GM04503 (cell line): Measurements from ENCODE around the gene MST1R.

Experiments
- DNase-seq: peaks from one replicate; pipeline ENCODE4 v3.0.0-alpha.2; 2012; ENCODE audit warnings: low read depth

Gene MST1R

GRCh38 chr3:49876567-49876966 is 27.1 kb downstream of the MST1R start:
- no peak for DNase-seq

- no peak for DNase-seq
Observed at GRCh38 chr3:49873623-49874022, 30.1 kb downstream of the MST1R start.

GRCh38 chr3:49872801-49873281 is 30.8 kb downstream of the MST1R start:
- DNase-seq, result no peak

DNA sequence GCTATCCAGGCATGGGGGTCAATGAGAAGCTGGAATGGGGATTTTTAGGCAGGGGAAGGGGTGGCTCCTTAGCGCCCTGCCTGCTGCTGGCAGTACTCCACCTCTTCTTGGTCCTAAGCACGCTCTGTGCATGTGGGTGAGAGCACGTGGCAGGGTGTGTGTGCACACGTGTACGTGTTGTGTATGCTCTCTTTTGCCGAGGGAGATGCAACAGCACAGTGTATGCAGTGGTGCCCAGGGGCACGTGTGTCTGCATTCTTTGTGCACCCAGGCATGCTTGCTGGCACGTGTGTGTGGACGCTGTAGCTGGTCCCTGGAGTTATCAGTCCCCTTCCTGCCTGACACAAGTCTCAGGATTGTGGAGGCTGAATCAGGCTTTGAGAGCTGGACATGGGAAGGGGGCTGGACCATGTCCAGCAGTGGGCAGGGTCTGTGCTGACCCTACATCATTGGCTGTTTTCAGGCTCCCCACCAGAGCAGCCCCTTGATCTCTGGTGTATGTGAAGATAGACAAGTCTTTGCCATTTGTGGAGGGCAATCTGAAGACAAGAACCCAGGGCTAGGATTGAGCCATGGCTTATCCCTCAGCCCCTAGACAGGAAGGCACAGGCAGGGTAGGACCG is 32.0 kb downstream of the MST1R start:
- DNase-seq, result no peak

- no peak for DNase-seq
Observed at GRCh38 chr3:49869525-49870126, 34.0 kb downstream of the MST1R start, which contains the start of gene CAMKV. TSS of gene CAMKV (minus strand) at chr3:49869906. CDS start at chr3:49862388, 7,518 bp downstream.

GRCh38 chr3:49868862-49869466 is 34.7 kb downstream of the MST1R start:
- DNase-seq, result no peak

GRCh38 chr3:49867871-49868321 is 35.8 kb downstream of the MST1R start:
- DNase-seq, result no peak

- DNase-seq, result no peak
Observed at GRCh38 chr3:49867400-49867799, 36.3 kb downstream of the MST1R start.

- no peak for DNase-seq
Observed at GRCh38 chr3:49865198-49865784, 38.4 kb downstream of the MST1R start.

DNA sequence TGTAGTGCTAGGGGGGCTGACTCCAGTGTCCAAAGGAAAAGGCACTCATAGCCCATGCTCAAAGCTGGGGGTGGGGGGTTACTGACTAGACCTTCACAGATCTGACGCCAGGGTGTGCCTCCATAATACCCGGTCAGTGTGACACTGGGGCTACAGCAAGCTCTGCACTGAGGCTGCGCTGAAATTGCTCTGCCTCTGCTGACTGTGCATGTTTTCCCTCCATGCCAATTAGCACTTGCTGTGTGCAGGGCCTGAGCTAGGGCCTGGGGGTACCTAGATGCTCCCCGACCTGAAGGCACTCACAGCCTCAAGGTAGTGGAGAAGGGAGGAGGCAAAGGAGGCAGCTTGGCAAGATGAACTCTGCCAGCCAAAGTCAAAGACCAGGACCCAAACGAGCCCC is 39.2 kb downstream of the MST1R start:
- no peak for DNase-seq

GRCh38 chr3:49859576-49860305 is 43.9 kb downstream of the MST1R start:
- no peak for DNase-seq

GRCh38 chr3:49856181-49857005 is 47.3 kb downstream of the MST1R start, which contains the start of gene TRAIP:
TSS of gene TRAIP (minus strand) at chr3:49856564. CDS start at chr3:49856453, 111 bp downstream.
- peak; percentile 48 for DNase-seq

DNA sequence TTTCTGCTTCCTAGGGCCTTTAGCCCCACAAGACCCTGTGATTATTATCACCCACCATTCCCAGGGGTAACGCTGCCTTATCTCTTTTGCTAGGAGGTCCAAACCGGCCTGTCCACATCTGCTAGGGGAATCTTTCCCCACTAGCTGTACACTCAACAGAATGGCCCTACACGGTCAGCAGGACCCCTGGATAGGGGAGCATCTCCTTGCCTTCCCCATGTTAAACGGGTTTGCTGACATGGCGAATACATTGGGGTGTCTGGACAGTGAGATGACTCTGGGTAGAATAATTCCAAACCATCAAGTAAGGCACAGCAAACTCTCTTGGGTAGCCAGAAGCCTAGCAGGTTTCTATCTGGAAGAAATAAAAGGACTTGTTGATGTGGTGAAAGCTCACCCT is 48.0 kb downstream of the MST1R start:
- no peak for DNase-seq

DNA sequence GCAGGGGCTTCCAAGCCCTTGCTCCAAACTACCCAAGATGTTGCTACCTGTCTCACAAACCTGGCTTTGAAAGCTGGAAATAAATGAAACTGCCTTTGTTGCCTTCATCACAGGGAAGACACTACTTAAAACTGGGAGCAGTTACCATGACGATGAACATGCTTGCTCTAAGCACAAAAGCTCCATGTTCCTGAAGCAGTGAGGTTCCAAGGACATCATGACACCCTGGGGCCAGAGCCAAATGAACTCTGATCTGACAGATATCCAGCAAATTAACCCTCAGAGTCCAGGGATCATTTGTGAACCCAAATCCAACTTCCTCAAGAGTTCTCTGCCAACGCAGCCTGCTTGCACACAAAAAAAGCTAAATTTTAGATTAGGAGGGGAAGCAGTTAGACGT is 58.0 kb downstream of the MST1R start:
- no peak for DNase-seq

DNA sequence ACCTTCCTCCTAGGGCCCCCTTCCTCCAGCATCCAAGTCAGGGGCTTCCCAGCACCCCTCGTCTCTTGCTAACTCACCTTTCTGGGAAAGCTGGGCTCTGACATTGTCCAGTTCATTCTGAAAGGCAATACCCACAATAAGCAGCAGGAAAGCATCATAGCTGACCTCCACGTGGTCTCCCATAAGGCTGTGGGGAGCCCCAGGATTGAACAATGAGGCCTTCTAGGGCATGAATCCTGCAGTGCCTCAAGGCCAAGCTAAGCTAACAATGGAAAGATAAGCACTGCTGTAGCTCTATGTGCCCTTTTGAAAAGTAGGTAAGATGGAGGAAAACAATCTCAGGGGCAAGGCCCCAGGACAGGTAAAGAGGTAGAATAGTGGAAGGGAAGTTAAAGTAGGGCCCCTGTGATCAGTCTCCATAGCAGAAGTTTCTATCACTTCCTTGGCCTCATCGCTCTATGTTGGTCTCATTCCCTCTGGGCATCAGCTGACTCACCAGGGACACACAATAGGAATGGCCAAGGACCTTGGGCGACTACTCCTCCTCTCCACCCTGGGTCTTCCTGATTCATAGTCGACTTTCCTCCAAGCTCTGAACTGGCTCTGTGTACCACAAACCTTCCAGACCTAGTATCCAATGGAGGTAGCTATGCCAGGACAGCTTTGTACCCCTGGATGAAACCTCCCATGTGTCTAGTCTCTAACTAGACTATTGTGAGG is 59.0 kb downstream of the MST1R start:
- no peak for DNase-seq

DNA sequence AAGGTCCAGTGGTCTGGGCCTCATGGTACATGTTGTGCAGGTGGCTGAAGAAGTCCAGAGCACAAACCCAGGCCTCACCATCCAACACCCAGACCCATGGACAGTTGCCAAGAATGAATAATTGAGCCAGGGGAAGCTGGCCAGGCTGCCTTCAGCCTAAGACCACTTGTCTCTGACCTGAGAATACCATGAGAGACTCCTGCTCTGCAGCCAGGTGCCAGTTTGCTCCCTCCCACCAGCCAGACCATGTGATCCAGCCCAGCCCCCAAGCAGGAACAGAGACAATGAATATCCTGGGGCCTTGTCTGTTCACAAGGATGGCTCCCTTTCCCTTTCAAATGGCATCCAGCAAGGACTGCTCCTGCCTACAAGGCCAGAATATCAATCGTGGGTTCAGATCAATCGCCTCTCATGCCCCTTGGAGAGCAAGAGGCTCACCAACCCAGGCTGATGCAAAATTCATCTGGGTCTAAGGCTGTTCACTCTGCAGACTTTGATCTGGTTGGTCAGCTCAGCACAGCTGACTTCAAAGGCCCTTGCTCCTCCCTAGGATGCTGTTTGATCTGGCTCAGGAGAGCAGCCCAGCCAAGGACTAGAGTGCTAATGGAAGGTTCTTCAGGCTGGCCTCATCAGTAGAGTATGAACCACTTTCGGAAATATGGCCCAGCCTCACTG is 60.7 kb downstream of the MST1R start:
- no peak for DNase-seq

DNA sequence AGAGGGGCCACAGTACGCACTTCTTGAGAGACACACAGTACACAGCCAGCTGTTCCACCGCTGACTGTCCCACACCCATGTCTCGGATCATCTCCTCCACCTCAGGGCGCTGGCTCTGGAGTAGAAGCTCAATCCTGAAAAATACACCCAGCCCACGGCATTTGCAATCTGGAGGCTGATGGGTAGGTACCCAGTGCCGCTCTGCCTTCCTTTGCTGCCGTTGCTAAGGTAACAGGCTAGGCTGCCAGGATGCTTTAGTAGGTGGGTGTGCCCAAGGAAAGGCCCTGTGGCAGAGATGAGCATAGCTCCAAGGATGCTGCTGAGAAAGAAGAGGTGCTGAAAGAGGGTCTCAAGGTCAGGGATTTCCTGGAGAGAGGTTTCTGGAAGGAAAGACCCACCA is 61.9 kb downstream of the MST1R start:
- no peak for DNase-seq

DNA sequence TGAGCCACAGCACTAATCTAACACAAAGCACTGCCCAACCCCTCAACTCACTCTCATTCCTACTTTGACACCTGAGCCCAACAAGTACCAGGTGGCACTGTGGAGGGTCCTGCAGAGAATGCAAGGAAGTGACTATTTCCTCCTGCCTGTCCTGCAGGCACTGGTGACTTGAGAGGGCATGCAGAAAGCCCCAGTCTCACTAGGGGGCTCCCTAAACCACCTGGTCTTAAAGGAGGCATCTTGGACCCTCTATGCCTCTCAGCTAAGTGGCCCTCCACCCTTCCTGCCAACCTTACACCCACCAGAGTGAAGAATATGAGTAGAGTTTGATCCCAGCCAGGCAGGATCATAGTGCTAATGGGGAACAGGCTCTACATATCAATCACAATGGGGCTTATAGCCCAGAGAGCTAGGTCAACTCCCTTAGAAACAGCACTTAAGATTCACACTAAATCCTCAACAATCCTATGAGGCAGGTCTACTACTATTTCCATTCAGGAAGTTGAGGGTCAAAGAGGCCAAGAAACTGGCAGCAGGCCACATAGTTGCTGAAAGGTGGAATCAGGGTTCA is 62.5 kb downstream of the MST1R start:
- DNase-seq, result no peak

DNA sequence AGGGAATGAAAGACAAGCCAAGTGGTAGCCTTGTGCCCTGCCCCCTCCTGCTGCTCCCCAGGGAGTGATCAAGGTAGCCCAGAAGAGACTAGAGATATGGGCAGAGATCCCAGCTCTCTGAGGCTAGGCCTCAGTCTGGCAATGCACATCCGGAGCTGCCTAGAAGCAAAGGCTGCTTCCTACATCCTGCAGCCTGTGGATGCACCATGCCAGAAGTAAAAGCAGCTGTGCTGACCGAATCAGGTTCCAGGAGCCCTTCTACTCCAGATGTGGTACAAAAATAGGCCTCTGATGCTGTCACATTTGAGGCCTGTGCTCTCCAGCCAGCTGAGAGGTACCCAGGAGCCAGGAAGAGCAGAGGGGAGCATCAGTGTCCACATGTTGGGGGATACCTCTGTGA is 63.3 kb downstream of the MST1R start:
- no peak for DNase-seq
